Measurements from ENCODE around the gene RNASE4. TPM values are rescaled to one million over a fixed set of nuclear protein-coding genes. Genes with fewer than 3 reads are reported as not detected.

Gene RNASE4
- total RNA-seq, 1 experiment from 2014 or later: 2.4 TPM

- BruUV-seq (replicated peaks): no TSS peak
- POLR2A ChIA-PET: interaction anchor here (0.9 kb wide), 1 partner anchor 14 kb away, joined by 3 read pairs; no protein-coding TSS in a partner anchor
These were observed 39.8 kb upstream of the RNASE4 start for GRCh38 chr14:20644520-20644919.

GRCh38 chr14:20645481-20645880, 38.9 kb upstream of the RNASE4 start:
- Mint-ChIP-seq H3K27ac (ENCODE audit: low read depth, unreplicated experiment) (no peak overlapping the region), H3K9me3 (ENCODE audit: unreplicated experiment) (no peaks in the 10 kb centered on the region), H3K4me1 (ENCODE audit: insufficient read depth, unreplicated experiment) (no peaks in the 10 kb centered on the region), H3K36me3 (ENCODE audit: insufficient read depth, unreplicated experiment) (no peaks in the 10 kb centered on the region), H3K4me3 (ENCODE audit: unreplicated experiment) (no peak overlapping the region), H3K27me3 (ENCODE audit: insufficient read depth, unreplicated experiment) (peaks cover 54% of the 10 kb centered on the region)
- no peak for DNase-seq (ENCODE audit: unreplicated experiment)
- POLR2A ChIA-PET: no interaction called here
- BruUV-seq (replicated peaks): no TSS peak
- CTCF ChIA-PET: interaction anchor here (0.6 to 1.7 kb wide), 4 partner anchors 17 to 334 kb away, joined by 3 to 4 read pairs (median 3); no protein-coding TSS in a partner anchor
- TF ChIP-seq CTCF (IDR thresholded peaks at IDR 0.05; ENCODE audit: unreplicated experiment): no peak
- intact Hi-C loops (cut with micrococcal nuclease): no loop called here

More at GRCh38 chr14:20644520-20644919, 39.8 kb upstream of the RNASE4 start:
- DNase-seq (ENCODE audit: unreplicated experiment): no peak
- H3K9me3 Mint-ChIP-seq (ENCODE audit: unreplicated experiment): no peaks in the 10 kb centered on the region
- H3K4me1 Mint-ChIP-seq (ENCODE audit: insufficient read depth, unreplicated experiment): no peaks in the 10 kb centered on the region
- intact Hi-C loops (cut with micrococcal nuclease): no loop called here
- peaks cover 54% of the 10 kb centered on the region for H3K27me3 Mint-ChIP-seq (ENCODE audit: insufficient read depth, unreplicated experiment)
- H3K36me3 Mint-ChIP-seq (ENCODE audit: insufficient read depth, unreplicated experiment): no peaks in the 10 kb centered on the region
- no peak for TF ChIP-seq CTCF (IDR thresholded peaks at IDR 0.05; ENCODE audit: unreplicated experiment)
- H3K27ac Mint-ChIP-seq (ENCODE audit: low read depth, unreplicated experiment): no peak overlapping the region
- CTCF ChIA-PET: interaction anchor here (0.5 kb wide), 1 partner anchor 493 kb away, joined by 4 read pairs; no protein-coding TSS in a partner anchor
- H3K4me3 Mint-ChIP-seq (ENCODE audit: unreplicated experiment): no peak overlapping the region

GRCh38 chr14:20652996-20653975, 31.1 kb upstream of the RNASE4 start:
- no peak overlapping the region for H3K27ac Mint-ChIP-seq (ENCODE audit: low read depth, unreplicated experiment)
- peaks cover 5% of the 10 kb centered on the region for H3K4me1 Mint-ChIP-seq (ENCODE audit: insufficient read depth, unreplicated experiment)
- DNase-seq (ENCODE audit: unreplicated experiment): peak; percentile 41
- H3K9me3 Mint-ChIP-seq (ENCODE audit: unreplicated experiment): no peaks in the 10 kb centered on the region
- ChIA-PET POLR2A (interaction anchor here (1.1 to 1.7 kb wide), 2 partner anchors 28 to 31 kb away, joined by 4 to 6 read pairs; partner anchors contain the start of gene RNASE4), CTCF (interaction anchor here (0.6 to 0.8 kb wide), 2 partner anchors 18 to 45 kb away, joined by 3 to 4 read pairs; no protein-coding TSS in a partner anchor)
- peaks cover 53% of the 10 kb centered on the region for H3K27me3 Mint-ChIP-seq (ENCODE audit: insufficient read depth, unreplicated experiment)
- TF ChIP-seq CTCF (IDR thresholded peaks at IDR 0.05; ENCODE audit: unreplicated experiment): no peak
- no TSS peak for BruUV-seq (replicated peaks)
- no peaks in the 10 kb centered on the region for H3K36me3 Mint-ChIP-seq (ENCODE audit: insufficient read depth, unreplicated experiment)
- intact Hi-C loops (cut with micrococcal nuclease): no loop called here
- H3K4me3 Mint-ChIP-seq (ENCODE audit: unreplicated experiment): peak overlapping the region; percentile 39

DNA sequence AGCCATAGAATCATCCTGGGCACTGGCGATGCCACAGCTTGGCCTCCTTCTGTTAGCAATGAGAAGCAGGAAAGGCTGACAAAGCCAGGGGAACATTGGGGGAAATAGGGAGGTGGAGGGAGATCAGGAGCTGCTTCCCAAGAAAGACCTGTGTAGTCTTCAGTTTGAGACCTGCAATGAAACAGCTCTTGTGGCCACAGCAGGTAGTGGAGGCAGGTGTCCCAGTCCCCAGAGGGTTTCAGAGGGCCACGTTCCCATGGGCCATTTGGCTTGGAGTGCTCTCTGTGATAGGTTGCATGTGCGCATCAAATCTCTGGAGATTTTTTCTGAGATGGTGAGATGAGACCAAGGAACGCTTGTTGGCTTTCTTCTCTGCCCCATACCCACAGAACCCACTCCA, 28.5 kb upstream of the RNASE4 start:
- intact Hi-C loops (cut with micrococcal nuclease): no loop called here
- no peak for DNase-seq (ENCODE audit: unreplicated experiment)
- Mint-ChIP-seq H3K27me3 (ENCODE audit: insufficient read depth, unreplicated experiment) (peaks cover 42% of the 10 kb centered on the region), H3K9me3 (ENCODE audit: unreplicated experiment) (no peaks in the 10 kb centered on the region), H3K4me3 (ENCODE audit: unreplicated experiment) (no peak overlapping the region), H3K27ac (ENCODE audit: low read depth, unreplicated experiment) (no peak overlapping the region), H3K4me1 (ENCODE audit: insufficient read depth, unreplicated experiment) (peaks cover 5% of the 10 kb centered on the region), H3K36me3 (ENCODE audit: insufficient read depth, unreplicated experiment) (no peaks in the 10 kb centered on the region)
- TF ChIP-seq CTCF (IDR thresholded peaks at IDR 0.05; ENCODE audit: unreplicated experiment): no peak
- ChIA-PET POLR2A (interaction anchor here (1.2 kb wide), 1 partner anchor 43 kb away, joined by 3 read pairs; no protein-coding TSS in a partner anchor), CTCF (interaction anchor here (0.6 to 1.6 kb wide), 4 partner anchors 16 to 40 kb away, joined by 3 to 15 read pairs (median 4); no protein-coding TSS in a partner anchor)
- BruUV-seq (replicated peaks): no TSS peak
